Measurements from ENCODE around the gene SLC22A14.

DNA sequence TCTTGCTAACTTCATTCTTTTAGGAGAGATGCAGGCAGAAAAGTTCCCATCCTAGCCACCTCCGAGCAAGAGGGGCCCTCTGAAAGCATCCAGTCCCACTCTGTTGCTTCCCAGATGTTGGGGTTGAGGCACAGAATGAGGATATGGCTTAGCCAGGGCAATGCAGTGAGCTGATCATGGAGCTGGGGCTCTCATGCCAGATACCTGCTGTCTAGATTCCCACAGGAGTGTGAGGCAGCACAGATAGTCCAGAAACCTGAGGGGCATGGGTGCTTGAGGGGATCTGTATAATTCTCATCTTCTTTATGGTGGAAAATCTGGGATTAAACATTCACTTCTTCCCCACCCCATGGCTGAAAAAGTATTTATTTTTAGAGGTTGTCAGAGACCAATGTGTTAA, 15.3 kb upstream of the SLC22A14 start:
- no peak for TF ChIP-seq POLR2A (IDR thresholded peaks at IDR 0.05; ENCODE audit: low read length)
- no peak for TF ChIP-seq GATA1 (IDR thresholded peaks at IDR 0.05; ENCODE audit: low read depth, low read length)

Data from erythroblast (primary cell).